Fibroblast of lung (primary cell): ENCODE results near the gene PPARG. TPM values are rescaled to one million over a fixed set of nuclear protein-coding genes. Genes with fewer than 3 reads are reported as not detected.
A peak's percentile ranks its signal among the peaks of the same experiment; 100 is the strongest.

Experiments
- DNase-seq, 2 donors: peaks; one replicate each; pipeline versions ENCODE4 v3.0.0 to v3.0.0-alpha.2; 2010; ENCODE audit warnings: low read depth in 2 of 2
- H2AFZ ChIP-seq: 2 replicates; pipeline ENCODE4 v1.5.1; 2012; ENCODE audit warnings: low read length, control low read depth, inconsistent platforms
- H3K27ac ChIP-seq: 2 replicates; pipeline ENCODE4 v1.5.1; 2011; ENCODE audit warnings: low read length, control low read depth; ENCODE audit not compliant: insufficient read depth
- H3K27me3 ChIP-seq: 2 replicates; pipeline ENCODE4 v1.5.1; 2011; ENCODE audit warnings: mild to moderate bottlenecking, low read length; ENCODE audit not compliant: control insufficient read depth, insufficient read depth
- H3K36me3 ChIP-seq: 2 replicates; pipeline ENCODE4 v1.5.1; 2011; ENCODE audit warnings: low read length; ENCODE audit not compliant: control insufficient read depth, insufficient read depth
- H3K4me1 ChIP-seq: 2 replicates; pipeline ENCODE4 v1.5.1; 2011; ENCODE audit warnings: low read length; ENCODE audit not compliant: control insufficient read depth, insufficient read depth; ENCODE audit errors: extremely low read depth
- H3K4me2 ChIP-seq: 2 replicates; pipeline ENCODE4 v1.5.1; 2011; ENCODE audit warnings: low read length, control low read depth; ENCODE audit not compliant: insufficient read depth; ENCODE audit errors: extremely low read depth
- H3K4me3 ChIP-seq, 4 experiments: fragments of 200-600 bp in 1 of 4; sonication (generic) in 1 of 4; replicated peaks in 1 of 4; 2 replicates each; pipeline ENCODE4 v1.5.1; 2011 to 2016; ENCODE audit warnings: low read length in 4 of 4, low read depth in 3 of 4, mild to moderate bottlenecking in 3 of 4, control low read depth in 2 of 4, inconsistent platforms in 1 of 4, mixed read lengths in 1 of 4; ENCODE audit not compliant: insufficient read depth in 1 of 4; ENCODE audit errors: control extremely low read depth in 1 of 4
- H3K79me2 ChIP-seq: 2 replicates; pipeline ENCODE4 v1.5.1; 2012; ENCODE audit warnings: mild to moderate bottlenecking, low read length, inconsistent platforms; ENCODE audit not compliant: control insufficient read depth, insufficient read depth
- H3K9ac ChIP-seq: 2 replicates; pipeline ENCODE4 v1.5.1; 2011; ENCODE audit warnings: mild to moderate bottlenecking, low read length, control low read depth; ENCODE audit not compliant: insufficient read depth
- H3K9me3 ChIP-seq: 2 replicates; pipeline ENCODE4 v1.5.1; 2012; ENCODE audit warnings: low read depth, low read length; ENCODE audit not compliant: control insufficient read depth, insufficient read depth
- H4K20me1 ChIP-seq: 2 replicates; pipeline ENCODE4 v1.5.1; 2011; ENCODE audit warnings: low read length; ENCODE audit not compliant: control insufficient read depth, insufficient read depth; ENCODE audit errors: extremely low read depth
- CTCF ChIP-seq, 2 donors: IDR thresholded peaks in 1 of 2; conservative IDR thresholded peaks in 1 of 2; 1 replicate in 1 of 2; 2 replicates in 1 of 2; pipeline ENCODE4 v1.5.1; 2011 to 2012; ENCODE audit warnings: low read length in 2 of 2, control low read depth in 1 of 2, inconsistent platforms in 1 of 2, low read depth in 1 of 2, mild to moderate bottlenecking in 1 of 2
- EZH2 ChIP-seq: IDR thresholded peaks from 2 replicates; pipeline ENCODE4 v1.5.1; 2012; ENCODE audit warnings: low read length, control low read depth, mild to moderate bottlenecking; ENCODE audit errors: missing control alignments
- polyA plus RNA-seq, 2 donors: library from polyadenylated mRNA; depleted of rRNA in 1 of 2; stranded (reverse) in 1 of 2; unstranded in 1 of 2; fragments of >200 nt; gene quantifications; 2 replicates each; pipeline ENCODE4 v1.2.1, GENCODE V29; 2011 to 2012; ENCODE audit warnings: missing spikeins in 1 of 2
- total RNA-seq: library from RNA; depleted of rRNA; stranded (reverse); fragments of >200 nt; gene quantifications from 2 replicates; pipeline ENCODE4 v1.2.1, GENCODE V29; 2014

Gene PPARG
- total and polyA plus RNA-seq, 2 donors (not counting 1 experiment from before 2014, with no cell fraction given) = 32.8 to 42.8 TPM

GRCh38 chr3:12286504-12286903 is 2.4 kb upstream of the PPARG start:
- H3K36me3 ChIP-seq = no peaks in the 10 kb centered on the region
- H3K4me1 ChIP-seq = peaks cover 3% of the 10 kb centered on the region

GRCh38 chr3:12286927-12287726 is 1.7 kb upstream of the PPARG start:
- Histone ChIP-seq H3K27me3 (no peaks in the 10 kb centered on the region), H3K4me1 (peaks cover 3% of the 10 kb centered on the region), H3K4me2 (peak overlapping the region; percentile 58), H3K4me3 (peak overlapping the region; percentile 24 to 55 (median 46)), H2AFZ (peak overlapping the region; percentile 63), H3K79me2 (peaks cover 6% of the 10 kb centered on the region), H4K20me1 (no peaks in the 10 kb centered on the region), H3K27ac (peak overlapping the region; percentile 30), H3K9ac (peak overlapping the region; percentile 30), H3K9me3 (no peaks in the 10 kb centered on the region), H3K36me3 (no peaks in the 10 kb centered on the region)
- peak in 1 of 2 donors; percentile 40 for DNase-seq
- no peak for TF ChIP-seq EZH2
- TF ChIP-seq CTCF (conservative IDR thresholded peaks at IDR 0.05 in 1 of 2, IDR thresholded peaks at IDR 0.05 in 1 of 2; ENCODE audit: low read depth in 1 of 2, low read length in 2 of 2) = peak in 1 of 2 donors; percentile 23

More at GRCh38 chr3:12286504-12286903, 2.4 kb upstream of the PPARG start:
- Histone ChIP-seq H3K79me2 (peaks cover 6% of the 10 kb centered on the region), H3K27ac (no peak overlapping the region), H3K9me3 (no peaks in the 10 kb centered on the region), H3K4me3 (no peak overlapping the region), H3K9ac (no peak overlapping the region), H3K4me2 (no peak overlapping the region), H4K20me1 (no peaks in the 10 kb centered on the region), H3K27me3 (no peaks in the 10 kb centered on the region), H2AFZ (no peak overlapping the region)
- no peak for TF ChIP-seq CTCF (conservative IDR thresholded peaks at IDR 0.05 in 1 of 2, IDR thresholded peaks at IDR 0.05 in 1 of 2; ENCODE audit: low read depth in 1 of 2, low read length in 2 of 2)
- no peak for TF ChIP-seq EZH2
- no peak for DNase-seq

- Histone ChIP-seq H3K36me3 (no peaks in the 10 kb centered on the region), H3K27me3 (no peaks in the 10 kb centered on the region), H4K20me1 (no peaks in the 10 kb centered on the region), H3K79me2 (peaks cover 6% of the 10 kb centered on the region), H3K9me3 (no peaks in the 10 kb centered on the region), H3K4me3 (peak overlapping the region; percentile 56 to 96 (median 76)), H2AFZ (peak overlapping the region; percentile 63), H3K4me1 (peaks cover 3% of the 10 kb centered on the region), H3K27ac (peak overlapping the region; percentile 52), H3K9ac (peak overlapping the region; percentile 75), H3K4me2 (peak overlapping the region; percentile 69)
- no peak for TF ChIP-seq CTCF (conservative IDR thresholded peaks at IDR 0.05 in 1 of 2, IDR thresholded peaks at IDR 0.05 in 1 of 2; ENCODE audit: low read depth in 1 of 2, low read length in 2 of 2)
- no peak for TF ChIP-seq EZH2
- DNase-seq = peak; percentile 29 to 47
Measured at GRCh38 chr3:12287727-12288181, 1.1 kb upstream of the PPARG start.
